Endothelial cell of umbilical vein (primary cell): ENCODE results near the gene DGCR6L. TPM values are rescaled to one million over a fixed set of nuclear protein-coding genes. Genes with fewer than 3 reads are reported as not detected.
"Not testable (repeated sequence)": the region's sequence is repeated elsewhere in the genome, so short reads cannot be mapped to it uniquely, and the experiment has no call there.

ENCODE experiments used
- BruUV-seq: library from RNA; stranded (reverse); fragments of 400-500 nt; replicated peaks from 2 replicates; lab custom pipeline; 2021; lab: Mats Ljungman, UMichigan
- CTCF ChIA-PET: fragments of 300-600, 350-600 bp; sonication (Branson Sonifier 250); formaldehyde crosslinking; loops from one replicate; lab custom pipeline; 2021; ENCODE audit warnings: antibody characterized with exemption, inconsistent platforms; lab: Charles Lee
- POLR2A ChIA-PET: fragments of 300-600, 350-600 bp; sonication (Branson Sonifier 250); formaldehyde crosslinking; loops from one replicate; lab custom pipeline; 2021; ENCODE audit warnings: antibody characterized with exemption, inconsistent platforms; lab: Charles Lee
- DNase-seq: peaks from one replicate; pipeline ENCODE4 v3.0.0-alpha.2; 2011; ENCODE audit warnings: low read depth, low spot score
- FAIRE-seq: peaks from 2 replicates; lab custom pipeline; 2011; peaks lifted over from hg19 to GRCh38; lab: Jason Lieb, UNC
- H2AFZ ChIP-seq: 2 replicates; pipeline ENCODE4 v1.6.0; 2012; ENCODE audit warnings: low read depth, low read length, control low read depth, inconsistent platforms
- H3K27ac ChIP-seq: 2 replicates; pipeline ENCODE4 v1.5.1; 2011; ENCODE audit warnings: low read depth, mild to moderate bottlenecking, control low read depth, low read length, moderate library complexity; ENCODE audit not compliant: insufficient read depth
- H3K27me3 ChIP-seq, 2 experiments: 2 replicates each; pipeline versions ENCODE4 v1.6.0 to v1.6.1; 2011; ENCODE audit warnings: low read length in 2 of 2, mixed read lengths in 1 of 2; ENCODE audit not compliant: control insufficient read depth in 2 of 2, insufficient read depth in 2 of 2
- H3K36me3 ChIP-seq, 2 experiments: 2 replicates in 1 of 2; 3 replicates in 1 of 2; pipeline ENCODE4 v1.5.1; 2011; ENCODE audit warnings: low read length in 2 of 2, mild to moderate bottlenecking in 1 of 2, moderate library complexity in 1 of 2; ENCODE audit not compliant: control insufficient read depth in 2 of 2, insufficient read depth in 2 of 2; ENCODE audit errors: extremely low read depth in 1 of 2
- H3K4me1 ChIP-seq: 3 replicates; pipeline ENCODE4 v1.5.1; 2011; ENCODE audit warnings: mild to moderate bottlenecking, low read length; ENCODE audit not compliant: control insufficient read depth, insufficient read depth; ENCODE audit errors: extremely low read depth
- H3K4me2 ChIP-seq: 2 replicates; pipeline ENCODE4 v1.6.1; 2011; ENCODE audit warnings: low read length, control low read depth, mixed read lengths; ENCODE audit not compliant: insufficient read depth
- H3K4me3 ChIP-seq, 3 experiments: fragments of 200-600 bp in 1 of 3; sonication (generic), shearing (Covaris generic) in 1 of 3; replicated peaks in 1 of 3; 2 replicates each; pipeline ENCODE4 v1.5.1; 2011 to 2016; ENCODE audit warnings: control low read depth in 3 of 3, low read length in 3 of 3, mild to moderate bottlenecking in 2 of 3, inconsistent platforms in 1 of 3, low read depth in 1 of 3, moderate library complexity in 1 of 3; ENCODE audit not compliant: insufficient read depth in 1 of 3
- H3K79me2 ChIP-seq: 2 replicates; pipeline ENCODE4 v1.6.0; 2012; ENCODE audit warnings: low read length, inconsistent platforms; ENCODE audit not compliant: control insufficient read depth, insufficient read depth
- H3K9ac ChIP-seq: replicated peaks from 2 replicates; pipeline ENCODE3; 2011; ENCODE audit warnings: low read length, control low read depth; ENCODE audit not compliant: insufficient read depth; ENCODE audit errors: extremely low read depth
- H3K9me1 ChIP-seq: replicated peaks from 3 replicates; pipeline ENCODE4 v1.6.0; 2011; ENCODE audit warnings: mild to moderate bottlenecking, low read length; ENCODE audit not compliant: control insufficient read depth, insufficient read depth; ENCODE audit errors: extremely low read depth
- H3K9me3 ChIP-seq: replicated peaks from 2 replicates; pipeline ENCODE4 v1.5.1; 2012; ENCODE audit warnings: low read length, inconsistent platforms; ENCODE audit not compliant: control insufficient read depth, insufficient read depth
- H4K20me1 ChIP-seq: replicated peaks from 2 replicates; pipeline ENCODE3; 2011; ENCODE audit warnings: mild to moderate bottlenecking, low read length; ENCODE audit not compliant: control insufficient read depth, insufficient read depth; ENCODE audit errors: extremely low read depth
- dilution Hi-C: fragments of 300-500 bp; cut with MboI; formaldehyde crosslinking; loops from one replicate; pipeline ENCODE4 v1.15.0; 2019; ENCODE audit warnings: low sequenced_read_pairs; ENCODE audit not compliant: extremely low pct_ligation_motif_present
- intact Hi-C: fragments of 100-400 bp; cut with micrococcal nuclease; formaldehyde crosslinking; loops from one replicate; pipeline ENCODE4 v1.10.0; 2022
- polyA plus RNA-seq, 4 experiments: library from polyadenylated mRNA; depleted of rRNA in 3 of 4; stranded (reverse) in 3 of 4; unstranded in 1 of 4; fragments of >200 nt; gene quantifications; 2 replicates each; pipeline versions ENCODE4 v1.2.1 to v1.2.3, GENCODE V29; 2011 to 2012; ENCODE audit warnings: missing spikeins in 1 of 4
- total RNA-seq: library from RNA; stranded (reverse); gene quantifications from 2 replicates; pipeline ENCODE4 v1.2.3, GENCODE V29; 2021

Gene DGCR6L
- total and polyA plus RNA-seq, 2 donors (not counting 3 experiments of a cell fraction or from before 2014, with no cell fraction given), result 38.0 to 67.5 TPM

DNA sequence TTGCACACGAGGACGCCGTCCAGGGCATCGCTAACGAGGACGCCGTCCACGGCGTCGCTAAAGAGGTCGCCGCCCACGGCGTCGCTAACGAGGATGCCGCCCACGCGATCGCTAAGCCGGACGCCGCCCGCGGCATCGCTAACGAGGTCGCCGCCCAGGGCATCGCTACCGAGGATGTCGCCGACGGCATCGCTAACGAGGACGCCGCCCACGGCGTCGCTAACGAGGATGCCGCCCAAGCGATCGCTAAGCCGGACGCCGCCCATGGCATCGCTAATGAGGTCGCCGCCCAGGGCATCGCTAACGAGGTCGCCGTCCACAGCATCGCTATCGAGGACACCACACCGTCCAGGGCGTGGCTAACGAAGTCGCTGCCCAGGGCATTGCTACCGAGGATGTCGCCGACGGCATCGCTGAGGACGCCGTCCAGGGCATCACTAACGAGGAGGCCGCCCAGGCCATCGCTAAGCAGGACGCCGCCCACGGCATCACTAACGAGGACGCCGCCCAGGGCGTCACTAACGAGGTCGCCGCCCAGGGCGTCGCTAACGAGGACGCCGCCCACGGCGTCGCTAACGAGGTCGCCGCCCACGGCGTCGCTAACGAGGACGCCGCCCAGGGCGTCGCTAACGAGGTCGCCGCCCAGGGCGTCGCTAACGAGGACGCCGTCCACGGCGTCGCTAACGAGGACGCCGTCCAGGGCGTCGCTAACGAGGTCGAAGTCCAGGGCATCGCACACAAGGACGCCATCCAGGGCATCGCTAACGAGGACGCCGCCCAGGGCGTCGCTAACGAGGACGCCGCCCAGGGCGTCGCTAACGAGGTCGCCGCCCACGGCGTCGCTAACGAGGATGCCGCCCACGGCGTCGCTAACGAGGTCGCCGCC, 41.2 kb upstream of the DGCR6L start:
- H3K4me2 ChIP-seq, H3K4me3 ChIP-seq, DNase-seq, dilution Hi-C loops, H3K4me1 ChIP-seq, H3K9ac ChIP-seq, H3K36me3 ChIP-seq, H3K27ac ChIP-seq, H3K27me3 ChIP-seq, H3K79me2 ChIP-seq, CTCF ChIA-PET, H3K9me3 ChIP-seq, FAIRE-seq, H2AFZ ChIP-seq, H4K20me1 ChIP-seq, intact Hi-C loops, H3K9me1 ChIP-seq, BruUV-seq, POLR2A ChIA-PET: not testable (repeated sequence)

DNA sequence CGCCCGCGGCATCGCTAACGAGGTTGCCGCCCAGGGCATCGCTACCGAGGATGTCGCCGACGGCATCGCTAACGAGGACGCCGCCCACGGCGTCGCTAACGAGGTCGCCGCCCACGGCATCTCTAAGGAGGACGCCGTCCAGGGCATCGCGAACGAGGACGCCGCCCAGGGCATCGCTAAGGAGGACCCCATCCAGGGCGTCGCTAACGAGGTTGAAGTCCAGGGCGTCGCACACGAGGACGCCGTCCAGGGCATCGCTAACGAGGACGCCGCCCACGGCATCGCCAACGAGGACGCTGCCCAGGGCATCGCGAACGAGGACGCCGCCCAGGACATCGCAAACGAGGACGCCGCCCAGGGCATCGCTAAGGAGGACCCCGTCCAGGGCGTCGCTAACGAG, 40.4 kb upstream of the DGCR6L start:
- H3K36me3 ChIP-seq, H3K4me1 ChIP-seq, FAIRE-seq, H4K20me1 ChIP-seq, dilution Hi-C loops, H3K9ac ChIP-seq, BruUV-seq, intact Hi-C loops, H3K4me3 ChIP-seq, H3K9me1 ChIP-seq, POLR2A ChIA-PET, CTCF ChIA-PET, H3K27me3 ChIP-seq, H3K27ac ChIP-seq, H3K9me3 ChIP-seq, H3K4me2 ChIP-seq, H3K79me2 ChIP-seq, DNase-seq, H2AFZ ChIP-seq: not testable (repeated sequence)

DNA sequence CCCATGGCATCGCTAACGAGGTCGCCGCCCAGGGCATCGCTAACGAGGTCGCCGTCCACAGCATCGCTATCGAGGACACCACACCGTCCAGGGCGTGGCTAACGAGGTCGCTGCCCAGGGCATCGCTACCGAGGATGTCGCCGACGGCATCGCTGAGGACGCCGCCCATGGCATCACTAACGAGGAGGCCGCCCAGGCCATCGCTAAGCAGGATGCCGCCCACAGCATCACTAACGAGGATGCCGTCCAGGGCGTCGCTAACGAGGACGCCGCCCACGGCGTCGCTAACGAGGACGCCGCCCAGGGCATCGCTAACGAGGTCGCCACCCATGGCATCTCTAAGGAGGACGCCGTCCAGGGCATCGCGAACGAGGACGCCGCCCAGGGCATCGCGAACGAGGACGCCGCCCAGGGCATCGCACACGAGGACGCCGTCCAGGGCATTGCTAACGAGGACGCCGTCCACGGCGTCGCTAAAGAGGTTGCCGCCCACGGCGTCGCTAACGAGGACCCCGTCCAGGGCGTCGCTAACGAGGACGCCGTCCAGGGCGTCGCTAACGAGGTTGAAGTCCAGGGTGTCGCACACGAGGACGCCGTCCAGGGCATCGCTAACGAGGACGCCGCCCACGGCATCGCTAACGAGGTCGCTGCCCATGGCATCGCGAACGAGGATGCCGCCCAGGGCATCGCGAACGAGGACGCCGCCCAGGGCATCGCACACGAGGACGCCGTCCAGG, 38.8 kb upstream of the DGCR6L start:
- H2AFZ ChIP-seq, DNase-seq, H3K4me3 ChIP-seq, H3K9me3 ChIP-seq, H3K27me3 ChIP-seq, BruUV-seq, H3K4me1 ChIP-seq, POLR2A ChIA-PET, H3K9ac ChIP-seq, H3K4me2 ChIP-seq, H3K79me2 ChIP-seq, FAIRE-seq, H3K27ac ChIP-seq, dilution Hi-C loops, intact Hi-C loops, H4K20me1 ChIP-seq, H3K9me1 ChIP-seq, H3K36me3 ChIP-seq, CTCF ChIA-PET: not testable (repeated sequence)

DNA sequence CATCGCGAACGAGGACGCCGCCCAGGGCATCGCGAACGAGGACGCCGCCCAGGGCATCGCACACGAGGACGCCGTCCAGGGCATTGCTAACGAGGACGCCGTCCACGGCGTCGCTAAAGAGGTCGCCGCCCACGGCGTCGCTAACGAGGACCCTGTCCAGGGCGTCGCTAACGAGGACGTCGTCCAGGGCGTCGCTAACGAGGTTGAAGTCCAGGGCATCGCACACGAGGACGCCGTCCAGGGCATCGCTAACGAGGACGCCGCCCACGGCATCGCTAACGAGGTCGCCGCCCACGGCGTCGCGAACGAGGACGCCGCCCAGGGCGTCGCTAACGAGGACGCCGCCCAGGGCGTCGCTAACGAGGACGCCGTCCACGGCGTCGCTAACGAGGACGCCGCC, 38.1 kb upstream of the DGCR6L start:
- H2AFZ ChIP-seq, H3K9ac ChIP-seq, BruUV-seq, POLR2A ChIA-PET, FAIRE-seq, H3K27ac ChIP-seq, H3K4me2 ChIP-seq, intact Hi-C loops, H3K79me2 ChIP-seq, H4K20me1 ChIP-seq, H3K27me3 ChIP-seq, H3K4me3 ChIP-seq, dilution Hi-C loops, H3K36me3 ChIP-seq, CTCF ChIA-PET, H3K9me3 ChIP-seq, H3K9me1 ChIP-seq, DNase-seq, H3K4me1 ChIP-seq: not testable (repeated sequence)
